Caco-2 (cell line): Measurements from ENCODE around the gene PPFIA1. TPM values are rescaled to one million over a fixed set of nuclear protein-coding genes. Genes with fewer than 3 reads are reported as not detected.
A peak's percentile ranks its signal among the peaks of the same experiment; 100 is the strongest.

Experiments
- BruUV-seq: library from RNA; stranded (reverse); fragments of 400-500 nt; replicated peaks from 2 replicates; lab custom pipeline; 2021; lab: Mats Ljungman, UMichigan
- CTCF ChIA-PET: fragments of 300-600 bp; sonication (Branson Sonifier 250); formaldehyde crosslinking; loops from one replicate; lab custom pipeline; 2022; ENCODE audit warnings: antibody characterized with exemption; lab: Charles Lee
- POLR2A ChIA-PET: fragments of 300-600 bp; sonication (Branson Sonifier 250); formaldehyde crosslinking; loops from one replicate; lab custom pipeline; 2022; ENCODE audit warnings: antibody characterized with exemption; lab: Charles Lee
- DNase-seq, 2 experiments: peaks; one replicate each; pipeline versions ENCODE4 v3.0.0 to v3.0.0-alpha.2; 2020 to 2022
- H3K27me3 ChIP-seq: replicated peaks from 2 replicates; pipeline ENCODE4 v1.6.0; 2011; ENCODE audit warnings: low read length; ENCODE audit not compliant: control insufficient read depth, insufficient read depth
- H3K36me3 ChIP-seq: 2 replicates; pipeline ENCODE4 v1.5.1; 2011; ENCODE audit warnings: low read length; ENCODE audit not compliant: control insufficient read depth, insufficient read depth
- H3K4me1 ChIP-seq: fragments of 250-450 bp; sonication (Bioruptor Pico); 2 replicates; pipeline ENCODE4 v1.5.1; 2020; ENCODE audit warnings: mild to moderate bottlenecking
- H3K4me3 ChIP-seq: 2 replicates; pipeline ENCODE4 v1.5.1; 2011; ENCODE audit warnings: low read depth, mild to moderate bottlenecking, control low read depth, low read length
- H3K9me3 ChIP-seq: fragments of 250-450 bp; sonication (Bioruptor Pico); 2 replicates; pipeline ENCODE4 v1.5.1; 2020; ENCODE audit warnings: mild to moderate bottlenecking, moderate library complexity
- H3K27ac Mint-ChIP-seq: one replicate; pipeline ENCODE4 v1.8.0; 2022; ENCODE audit warnings: mixed read lengths; ENCODE audit not compliant: unreplicated experiment
- H3K27me3 Mint-ChIP-seq: one replicate; pipeline ENCODE4 v1.8.0; 2022; ENCODE audit warnings: mixed read lengths; ENCODE audit not compliant: insufficient read depth, unreplicated experiment
- H3K36me3 Mint-ChIP-seq: one replicate; pipeline ENCODE4 v1.8.0; 2022; ENCODE audit warnings: mild to moderate bottlenecking, mixed read lengths; ENCODE audit not compliant: insufficient read depth, unreplicated experiment
- H3K4me1 Mint-ChIP-seq: one replicate; pipeline ENCODE4 v1.8.0; 2022; ENCODE audit warnings: low read depth, mixed read lengths; ENCODE audit not compliant: unreplicated experiment
- H3K4me3 Mint-ChIP-seq: one replicate; pipeline ENCODE4 v1.8.0; 2022; ENCODE audit warnings: mild to moderate bottlenecking, moderate library complexity, mixed read lengths; ENCODE audit not compliant: unreplicated experiment
- H3K9me3 Mint-ChIP-seq: one replicate; pipeline ENCODE4 v1.8.0; 2022; ENCODE audit warnings: mixed read lengths; ENCODE audit not compliant: unreplicated experiment
- CTCF ChIP-seq, 2 experiments: fragments of 200-600 bp in 1 of 2; IDR thresholded peaks; 1 replicate in 1 of 2; 2 replicates in 1 of 2; pipeline versions ENCODE4 v1.5.1 to v1.8.0; 2011 to 2022; ENCODE audit warnings: antibody characterized with exemption in 1 of 2, control low read depth in 1 of 2, inconsistent platforms in 1 of 2, low read depth in 1 of 2, low read length in 1 of 2, mild to moderate bottlenecking in 1 of 2, moderate library complexity in 1 of 2; ENCODE audit not compliant: insufficient read depth in 1 of 2, severe bottlenecking in 1 of 2, unreplicated experiment in 1 of 2
- intact Hi-C: fragments of 100-400 bp; cut with micrococcal nuclease; formaldehyde crosslinking; loops from one replicate; pipeline ENCODE4 v1.10.0; 2022; ENCODE audit not compliant: unreplicated experiment
- total RNA-seq: library from RNA; stranded (reverse); gene quantifications from 2 replicates; pipeline ENCODE4 v1.2.3, GENCODE V29; 2022

PPFIA1 gene
- total RNA-seq, 1 experiment from 2014 or later: 148 TPM

GRCh38 chr11:70404244-70404643 lies 133.8 kb downstream of the PPFIA1 start:
- no peak for TF ChIP-seq CTCF (IDR thresholded peaks at IDR 0.05; ENCODE audit: insufficient read depth in 1 of 2, low read depth in 1 of 2, low read length in 1 of 2, severe bottlenecking in 1 of 2, unreplicated experiment in 1 of 2)
- no peak overlapping the region for H3K4me3 ChIP-seq
- H3K4me3 Mint-ChIP-seq: no peak overlapping the region
- H3K9me3 ChIP-seq: no peaks in the 10 kb centered on the region
- CTCF ChIA-PET: interaction anchor here (0.6 kb wide), 1 partner anchor 428 kb away, joined by 3 read pairs; no protein-coding TSS in a partner anchor
- no peaks in the 10 kb centered on the region for H3K9me3 Mint-ChIP-seq
- peaks cover 6% of the 10 kb centered on the region for H3K36me3 ChIP-seq
- H3K27me3 ChIP-seq: no peaks in the 10 kb centered on the region
- H3K4me1 ChIP-seq: peaks cover 21% of the 10 kb centered on the region
- peaks cover 26% of the 10 kb centered on the region for H3K4me1 Mint-ChIP-seq
- H3K27ac Mint-ChIP-seq: peak overlapping the region; percentile 11
- peak in 1 of 2 experiments; percentile 36 for DNase-seq
- BruUV-seq: no TSS peak
- intact Hi-C loops: no loop called here
- POLR2A ChIA-PET: no interaction called here
- H3K36me3 Mint-ChIP-seq: peaks cover 84% of the 10 kb centered on the region
- no peaks in the 10 kb centered on the region for H3K27me3 Mint-ChIP-seq

GRCh38 chr11:70405679-70406395 lies 135.3 kb downstream of the PPFIA1 start:
- H3K27me3 Mint-ChIP-seq: no peaks in the 10 kb centered on the region
- peaks cover 10% of the 10 kb centered on the region for H3K36me3 ChIP-seq

GRCh38 chr11:70407121-70407520 lies 136.6 kb downstream of the PPFIA1 start:
- intact Hi-C loops: no loop called here
- Histone ChIP-seq H3K4me3 (no peak overlapping the region), H3K27me3 (no peaks in the 10 kb centered on the region), H3K36me3 (peaks cover 14% of the 10 kb centered on the region), H3K4me1 (peaks cover 6% of the 10 kb centered on the region; the same call in 1 of the 2 replicates), H3K9me3 (no peaks in the 10 kb centered on the region)
- CTCF ChIA-PET: no interaction called here
- TF ChIP-seq CTCF (IDR thresholded peaks at IDR 0.05; ENCODE audit: insufficient read depth in 1 of 2, low read depth in 1 of 2, low read length in 1 of 2, severe bottlenecking in 1 of 2, unreplicated experiment in 1 of 2): no peak
- H3K27ac Mint-ChIP-seq: no peak overlapping the region
- POLR2A ChIA-PET: no interaction called here
- H3K36me3 Mint-ChIP-seq: peaks cover 93% of the 10 kb centered on the region
- BruUV-seq: no TSS peak
- H3K27me3 Mint-ChIP-seq: no peaks in the 10 kb centered on the region
- no peak for DNase-seq
- peaks cover 19% of the 10 kb centered on the region for H3K4me1 Mint-ChIP-seq
- no peak overlapping the region for H3K4me3 Mint-ChIP-seq
- H3K9me3 Mint-ChIP-seq: no peaks in the 10 kb centered on the region

More at GRCh38 chr11:70405679-70406395, 135.3 kb downstream of the PPFIA1 start:
- intact Hi-C loops: no loop called here
- Mint-ChIP-seq H3K9me3 (no peaks in the 10 kb centered on the region), H3K4me1 (peaks cover 20% of the 10 kb centered on the region), H3K4me3 (no peak overlapping the region), H3K36me3 (peaks cover 91% of the 10 kb centered on the region), H3K27ac (no peak overlapping the region)
- Histone ChIP-seq H3K4me3 (no peak overlapping the region), H3K9me3 (no peaks in the 10 kb centered on the region), H3K27me3 (no peaks in the 10 kb centered on the region), H3K4me1 (peaks cover 6% of the 10 kb centered on the region)
- DNase-seq: no peak
- ChIA-PET POLR2A (no interaction called here), CTCF (no interaction called here)
- no TSS peak for BruUV-seq
- TF ChIP-seq CTCF (IDR thresholded peaks at IDR 0.05; ENCODE audit: insufficient read depth in 1 of 2, low read depth in 1 of 2, low read length in 1 of 2, severe bottlenecking in 1 of 2, unreplicated experiment in 1 of 2): no peak
